ENCODE measurements around the gene PRICKLE2.

The PRICKLE2 gene

GRCh38 chr3:64157150-64158035 is 67.9 kb downstream of the PRICKLE2 start:
- no peak for DNase-seq (ENCODE audit: low read depth in 2 of 2)

GRCh38 chr3:64155328-64155727 is 69.9 kb downstream of the PRICKLE2 start:
- no peak for DNase-seq (ENCODE audit: low read depth in 2 of 2)

GRCh38 chr3:64152676-64153466 is 72.4 kb downstream of the PRICKLE2 start:
- no peak for DNase-seq (ENCODE audit: low read depth in 2 of 2)

- DNase-seq (ENCODE audit: low read depth in 2 of 2): no peak
These were observed 73.2 kb downstream of the PRICKLE2 start for GRCh38 chr3:64152086-64152485.

- no peak for DNase-seq (ENCODE audit: low read depth in 2 of 2)
These were observed 73.9 kb downstream of the PRICKLE2 start for GRCh38 chr3:64151342-64151871.

GRCh38 chr3:64150623-64151207 is 74.6 kb downstream of the PRICKLE2 start:
- DNase-seq (ENCODE audit: low read depth in 2 of 2): no peak

- DNase-seq (ENCODE audit: low read depth in 2 of 2): no peak
These were observed 75.4 kb downstream of the PRICKLE2 start for GRCh38 chr3:64149886-64150285.

GRCh38 chr3:64148955-64149653 is 76.2 kb downstream of the PRICKLE2 start:
- DNase-seq (ENCODE audit: low read depth in 2 of 2): no peak

GRCh38 chr3:64147211-64147610 is 78.1 kb downstream of the PRICKLE2 start:
- DNase-seq (ENCODE audit: low read depth in 2 of 2): no peak

- DNase-seq (ENCODE audit: low read depth in 2 of 2): no peak
These were observed 79.8 kb downstream of the PRICKLE2 start for GRCh38 chr3:64145438-64145837.

- no peak for DNase-seq (ENCODE audit: low read depth in 2 of 2)
These were observed 80.9 kb downstream of the PRICKLE2 start for GRCh38 chr3:64144241-64144900.

GRCh38 chr3:64143409-64144130 is 81.7 kb downstream of the PRICKLE2 start:
- DNase-seq (ENCODE audit: low read depth in 2 of 2): no peak

- no peak for DNase-seq (ENCODE audit: low read depth in 2 of 2)
These were observed 83.8 kb downstream of the PRICKLE2 start for GRCh38 chr3:64141476-64141875.

GRCh38 chr3:64140651-64141050 is 84.6 kb downstream of the PRICKLE2 start:
- no peak for DNase-seq (ENCODE audit: low read depth in 2 of 2)

- DNase-seq (ENCODE audit: low read depth in 2 of 2): no peak
These were observed 86.5 kb downstream of the PRICKLE2 start for GRCh38 chr3:64138656-64139375.

- DNase-seq (ENCODE audit: low read depth in 2 of 2): no peak
These were observed 87.2 kb downstream of the PRICKLE2 start for GRCh38 chr3:64138046-64138445.

- no peak for DNase-seq (ENCODE audit: low read depth in 2 of 2)
These were observed 90.4 kb downstream of the PRICKLE2 start for GRCh38 chr3:64134882-64135281.

- no peak for DNase-seq (ENCODE audit: low read depth in 2 of 2)
These were observed 91.3 kb downstream of the PRICKLE2 start for GRCh38 chr3:64133987-64134386.

GRCh38 chr3:64133272-64133671 is 92.0 kb downstream of the PRICKLE2 start:
- DNase-seq (ENCODE audit: low read depth in 2 of 2): no peak
